Neural cell (in vitro differentiated cells): ENCODE measurements around the gene TOR2A.

Experiments used
- CTCF ChIP-seq: fragments of 450-650 bp; IDR thresholded peaks from 2 replicates; pipeline ENCODE4 v1.5.1; 2014; ENCODE audit warnings: antibody characterized with exemption, mild to moderate bottlenecking, moderate library complexity; ENCODE audit not compliant: poor library complexity, severe bottlenecking
- POLR2AphosphoS5 ChIP-seq: IDR thresholded peaks from 2 replicates; pipeline ENCODE4 v1.6.1; 2012
- RAD21 ChIP-seq: fragments of 450-650 bp; conservative IDR thresholded peaks from 2 replicates; pipeline ENCODE4 v1.6.1; 2014; ENCODE audit warnings: antibody characterized with exemption, mild to moderate bottlenecking, moderate library complexity
- SMC3 ChIP-seq: fragments of 450-650 bp; conservative IDR thresholded peaks from 2 replicates; pipeline ENCODE4 v1.6.1; 2014; ENCODE audit warnings: antibody characterized with exemption, mild to moderate bottlenecking, moderate library complexity; ENCODE audit not compliant: poor library complexity

GRCh38 chr9:127689329-127690000, 45.6 kb downstream of the TOR2A start:
- TF ChIP-seq RAD21: no peak
- TF ChIP-seq SMC3: no peak
- no peak for TF ChIP-seq CTCF
- TF ChIP-seq POLR2AphosphoS5: no peak
